Smooth muscle cell (in vitro differentiated cells): ENCODE measurements around the gene GPALPP1. TPM values are rescaled to one million over a fixed set of nuclear protein-coding genes. Genes with fewer than 3 reads are reported as not detected.

Source experiments
- DNase-seq: peaks from one replicate; lab custom pipeline; 2025; ENCODE audit not compliant: unreplicated experiment; lab: John Stamatoyannopoulos, UW
- H2AFZ ChIP-seq: fragments of 200-600 bp; sonication (generic); 2 replicates; pipeline ENCODE4 v1.6.0; 2016; ENCODE audit warnings: antibody characterized with exemption, low read depth, mild to moderate bottlenecking
- H3F3A ChIP-seq: fragments of 200-600 bp; sonication (generic); 2 replicates; pipeline ENCODE4 v1.6.0; 2017; ENCODE audit warnings: antibody characterized with exemption, low read depth
- H3K27ac ChIP-seq: fragments of 200-600 bp; sonication (generic); 2 replicates; pipeline ENCODE4 v1.5.1; 2016; ENCODE audit warnings: low read depth, mild to moderate bottlenecking
- H3K27me3 ChIP-seq: fragments of 200-600 bp; sonication (generic); 2 replicates; pipeline ENCODE4 v1.6.1; 2016; ENCODE audit warnings: low read depth, mild to moderate bottlenecking
- H3K36me3 ChIP-seq: fragments of 200-600 bp; sonication (generic); 2 replicates; pipeline ENCODE4 v1.5.1; 2016; ENCODE audit warnings: low read depth
- H3K4me1 ChIP-seq: fragments of 200-600 bp; sonication (generic); 2 replicates; pipeline ENCODE4 v1.5.1; 2016; ENCODE audit warnings: low read depth
- H3K4me2 ChIP-seq: fragments of 200-600 bp; sonication (generic); 2 replicates; pipeline ENCODE4 v1.6.0; 2016; ENCODE audit warnings: mild to moderate bottlenecking
- H3K4me3 ChIP-seq: fragments of 200-600 bp; sonication (generic); 2 replicates; pipeline ENCODE4 v1.5.1; 2016; ENCODE audit warnings: mild to moderate bottlenecking
- H3K79me2 ChIP-seq: fragments of 200-600 bp; sonication (generic); 2 replicates; pipeline ENCODE4 v1.6.0; 2016; ENCODE audit warnings: low read depth, mild to moderate bottlenecking
- H3K9ac ChIP-seq: fragments of 200-600 bp; sonication (generic); 2 replicates; pipeline ENCODE4 v1.6.0; 2016; ENCODE audit warnings: low read depth
- H3K9me3 ChIP-seq: fragments of 200-600 bp; sonication (generic); replicated peaks from 2 replicates; pipeline ENCODE4 v1.5.1; 2016; ENCODE audit warnings: low read depth
- H4K20me1 ChIP-seq: fragments of 200-600 bp; sonication (generic); 2 replicates; pipeline ENCODE4 v1.6.0; 2016; ENCODE audit warnings: low read depth
- WGBS: methylation state at CpG from one replicate; pipeline ENCODE4 v1.1.7; 2016; ENCODE audit warnings: low lambda C conversion rate; 5-methylcytosine and 5-hydroxymethylcytosine counted together
- polyA plus RNA-seq: library from polyadenylated mRNA; unstranded; fragments of >200 nt; fragmentation: Nextera tagmentation; extraction: Ambion mirVana; gene quantifications from 2 replicates; pipeline ENCODE4 v1.2.1, GENCODE V29; 2016
- total RNA-seq: library from RNA; depleted of rRNA; stranded (reverse); fragments of >200 nt; gene quantifications from 2 replicates; pipeline ENCODE4 v1.2.3, GENCODE V29; 2014
- TF ChIP-seq, protein P1 (sequence below): fragments of 200-600 bp; sonication (generic); IDR thresholded peaks from 2 replicates; pipeline ENCODE4 v1.5.1; 2017; ENCODE audit warnings: borderline replicate concordance, mild to moderate bottlenecking, antibody characterized with exemption; ENCODE audit not compliant: insufficient read depth, poor library complexity, severe bottlenecking

GPALPP1 gene
- total and polyA plus RNA-seq, 2 experiments from 2014 or later: 11.1 to 23.1 TPM

DNA sequence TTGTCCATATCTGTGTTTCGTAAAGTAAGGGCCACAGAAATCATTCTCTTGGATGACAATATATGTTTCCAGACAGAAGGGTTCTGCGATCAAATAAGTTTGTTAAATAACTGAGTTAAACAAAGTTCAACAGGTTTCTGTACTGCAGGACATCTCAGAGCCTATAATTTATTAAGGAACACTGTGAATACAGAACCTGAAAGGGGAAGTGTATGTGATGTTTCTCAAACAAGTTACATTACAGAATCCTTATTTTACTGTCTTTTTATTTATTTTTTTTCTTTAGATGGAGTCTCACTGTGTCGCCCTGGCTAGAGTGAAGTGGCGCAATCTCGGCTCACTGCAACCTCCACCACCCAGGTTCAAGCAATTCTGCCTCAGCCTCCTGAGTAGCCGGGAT is 75.6 kb downstream of the GPALPP1 start:
- no peaks in the 10 kb centered on the region for H3K79me2 ChIP-seq
- DNase-seq: no peak
- no peak overlapping the region for H3K4me3 ChIP-seq
- no peaks in the 10 kb centered on the region for H3K9me3 ChIP-seq
- no peak overlapping the region for H3K27ac ChIP-seq
- no peaks in the 10 kb centered on the region for H3K4me1 ChIP-seq
- 98% methylated on average over 6 of the region's 6 CpGs for WGBS
- H4K20me1 ChIP-seq: no peaks in the 10 kb centered on the region
- H3K9ac ChIP-seq: no peak overlapping the region
- no peaks in the 10 kb centered on the region for H3K27me3 ChIP-seq
- H2AFZ ChIP-seq: no peak overlapping the region
- H3F3A ChIP-seq: no peaks in the 10 kb centered on the region
- no peak overlapping the region for H3K4me2 ChIP-seq
- TF ChIP-seq, protein P1, sequence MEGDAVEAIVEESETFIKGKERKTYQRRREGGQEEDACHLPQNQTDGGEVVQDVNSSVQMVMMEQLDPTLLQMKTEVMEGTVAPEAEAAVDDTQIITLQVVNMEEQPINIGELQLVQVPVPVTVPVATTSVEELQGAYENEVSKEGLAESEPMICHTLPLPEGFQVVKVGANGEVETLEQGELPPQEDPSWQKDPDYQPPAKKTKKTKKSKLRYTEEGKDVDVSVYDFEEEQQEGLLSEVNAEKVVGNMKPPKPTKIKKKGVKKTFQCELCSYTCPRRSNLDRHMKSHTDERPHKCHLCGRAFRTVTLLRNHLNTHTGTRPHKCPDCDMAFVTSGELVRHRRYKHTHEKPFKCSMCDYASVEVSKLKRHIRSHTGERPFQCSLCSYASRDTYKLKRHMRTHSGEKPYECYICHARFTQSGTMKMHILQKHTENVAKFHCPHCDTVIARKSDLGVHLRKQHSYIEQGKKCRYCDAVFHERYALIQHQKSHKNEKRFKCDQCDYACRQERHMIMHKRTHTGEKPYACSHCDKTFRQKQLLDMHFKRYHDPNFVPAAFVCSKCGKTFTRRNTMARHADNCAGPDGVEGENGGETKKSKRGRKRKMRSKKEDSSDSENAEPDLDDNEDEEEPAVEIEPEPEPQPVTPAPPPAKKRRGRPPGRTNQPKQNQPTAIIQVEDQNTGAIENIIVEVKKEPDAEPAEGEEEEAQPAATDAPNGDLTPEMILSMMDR: no peak
- no peaks in the 10 kb centered on the region for H3K36me3 ChIP-seq

DNA sequence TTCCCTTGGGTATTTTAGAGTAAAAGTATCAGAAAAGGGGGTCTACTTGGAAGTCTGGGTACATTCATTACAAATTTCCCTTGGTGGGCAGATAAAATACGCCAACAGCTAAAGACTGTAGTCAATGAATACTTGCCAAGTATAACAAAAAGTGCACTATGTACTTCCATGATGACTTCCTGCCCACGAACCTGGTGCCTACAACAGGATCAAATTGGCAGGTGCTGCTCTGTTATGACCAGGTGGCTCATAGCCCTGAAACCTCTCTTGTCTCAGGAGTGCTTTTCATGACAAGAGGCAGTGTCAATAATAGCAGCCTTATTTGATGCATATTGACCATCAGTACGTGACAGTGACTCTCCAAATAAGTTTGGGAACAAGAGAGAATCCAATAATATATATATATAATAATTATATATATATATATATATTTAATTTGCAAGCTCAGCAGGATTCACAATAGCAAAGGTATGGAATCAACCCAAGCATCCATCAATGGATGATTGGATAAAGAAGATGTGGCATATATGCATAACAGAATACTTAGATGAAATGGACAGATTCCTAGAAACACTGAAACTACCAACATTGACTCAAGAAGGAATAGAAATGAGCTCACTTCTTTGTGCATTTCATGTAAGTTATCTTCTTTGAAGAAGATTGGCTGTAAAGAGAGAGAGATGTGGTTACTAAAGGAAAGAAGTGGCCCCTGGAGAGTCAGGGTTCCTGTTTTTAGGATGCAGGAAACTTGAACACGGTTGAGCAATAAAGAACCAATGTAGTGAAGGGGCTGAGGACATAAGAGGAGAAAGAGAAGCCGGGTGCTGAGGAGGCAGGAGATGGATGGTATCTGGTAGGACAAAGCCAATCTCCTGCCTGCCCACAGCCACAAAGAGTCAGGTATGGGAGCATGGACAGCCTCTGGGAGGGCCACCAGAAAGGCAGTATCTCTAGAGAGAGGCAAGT is 79.0 kb downstream of the GPALPP1 start:
- Histone ChIP-seq H3F3A (no peaks in the 10 kb centered on the region), H3K9ac (no peak overlapping the region), H3K36me3 (no peaks in the 10 kb centered on the region), H3K9me3 (no peaks in the 10 kb centered on the region), H4K20me1 (no peaks in the 10 kb centered on the region), H3K27me3 (no peaks in the 10 kb centered on the region), H3K79me2 (no peaks in the 10 kb centered on the region), H2AFZ (no peak overlapping the region), H3K4me1 (no peaks in the 10 kb centered on the region), H3K4me3 (no peak overlapping the region), H3K4me2 (no peak overlapping the region), H3K27ac (no peak overlapping the region)
- no peak for DNase-seq
- TF ChIP-seq, protein P1: no peak
- WGBS: 87% methylated on average over 5 of the region's 5 CpGs

DNA sequence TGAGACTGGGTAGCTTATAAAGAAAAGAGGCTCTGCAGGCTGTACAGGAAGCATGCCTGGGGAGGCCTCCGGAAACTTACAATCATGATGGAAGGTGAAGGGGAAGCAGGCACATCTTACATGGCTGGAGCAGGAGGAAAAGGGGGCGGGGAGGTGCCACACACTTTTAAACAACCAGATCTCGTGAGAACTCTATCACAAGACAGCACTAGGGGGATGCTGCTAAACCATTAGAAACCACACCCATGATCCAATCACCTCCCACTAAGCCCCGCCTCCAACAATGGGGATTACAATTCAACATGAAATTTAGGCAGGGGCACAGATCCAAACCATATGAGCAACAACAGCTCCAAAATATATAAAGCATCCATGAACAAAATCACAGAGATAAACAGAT is 84.5 kb downstream of the GPALPP1 start:
- TF ChIP-seq, protein P1: no peak
- Histone ChIP-seq H3K9ac (no peak overlapping the region), H3K79me2 (no peaks in the 10 kb centered on the region), H3K27ac (no peak overlapping the region), H3K4me1 (no peaks in the 10 kb centered on the region), H3K36me3 (no peaks in the 10 kb centered on the region), H3K4me3 (no peak overlapping the region), H3K27me3 (no peaks in the 10 kb centered on the region), H2AFZ (no peak overlapping the region), H3F3A (no peaks in the 10 kb centered on the region), H4K20me1 (no peaks in the 10 kb centered on the region), H3K4me2 (no peak overlapping the region), H3K9me3 (no peaks in the 10 kb centered on the region)
- WGBS: 94% methylated on average over 4 of the region's 4 CpGs
- DNase-seq: no peak
